HG02571 (cell line): ENCODE data around the gene ACOXL.

Experiments
- ATAC-seq: cut with Tn5 transposase; IDR thresholded peaks from one replicate; pipeline ENCODE4 v1.9.1; 2021; ENCODE audit warnings: mild to moderate bottlenecking, moderate library complexity; ENCODE audit not compliant: unreplicated experiment

ACOXL gene

DNA sequence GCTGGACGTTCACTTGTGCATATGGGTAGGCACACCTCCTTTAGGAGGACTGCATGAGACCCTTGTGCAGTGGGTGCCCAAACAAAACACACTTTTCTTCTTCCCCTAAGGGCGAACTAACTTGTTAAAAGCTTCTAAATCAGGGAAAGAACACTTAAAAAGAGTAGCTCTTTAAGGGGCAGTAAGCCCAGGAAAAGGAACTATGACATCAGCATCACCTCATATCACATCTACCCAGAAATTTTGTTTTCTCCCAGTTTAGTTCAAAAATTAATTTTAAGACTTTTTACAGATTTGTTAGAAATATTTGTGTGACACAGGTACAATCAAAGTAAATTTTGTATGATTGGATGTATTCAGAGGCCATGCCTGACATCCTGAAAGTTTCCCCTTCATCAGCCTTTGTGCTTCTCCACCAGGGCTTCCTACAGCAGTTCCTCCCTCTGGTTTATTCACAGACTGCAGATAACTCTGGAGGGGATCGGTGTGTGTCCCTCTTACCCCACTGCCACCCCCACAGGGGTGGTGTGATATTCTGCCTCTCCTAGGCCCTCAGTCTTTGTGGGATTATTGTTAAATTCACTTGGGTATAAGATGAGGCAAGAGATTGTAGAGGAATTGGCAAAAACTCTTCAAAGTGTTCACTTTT, 416.0 kb downstream of the ACOXL start:
- ATAC-seq = no peak

DNA sequence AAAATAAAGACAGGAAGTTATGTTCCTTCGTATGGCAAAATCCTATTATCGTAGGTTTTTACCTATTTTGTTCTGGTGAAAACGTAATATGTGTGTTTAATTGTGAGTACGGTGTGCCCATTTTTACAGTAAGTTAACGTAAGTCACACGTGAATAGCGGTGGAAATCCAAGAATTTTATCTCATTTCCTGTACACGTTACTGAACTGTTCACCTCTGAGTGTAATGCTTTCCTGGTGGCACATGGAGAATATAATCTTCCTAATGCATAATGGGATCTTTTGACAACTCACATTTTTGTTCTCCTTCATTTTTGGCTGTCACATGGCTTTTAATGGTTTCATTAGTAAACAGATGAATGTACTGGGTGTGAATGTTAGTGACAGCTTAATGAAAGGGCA, 416.6 kb downstream of the ACOXL start:
- no peak for ATAC-seq

DNA sequence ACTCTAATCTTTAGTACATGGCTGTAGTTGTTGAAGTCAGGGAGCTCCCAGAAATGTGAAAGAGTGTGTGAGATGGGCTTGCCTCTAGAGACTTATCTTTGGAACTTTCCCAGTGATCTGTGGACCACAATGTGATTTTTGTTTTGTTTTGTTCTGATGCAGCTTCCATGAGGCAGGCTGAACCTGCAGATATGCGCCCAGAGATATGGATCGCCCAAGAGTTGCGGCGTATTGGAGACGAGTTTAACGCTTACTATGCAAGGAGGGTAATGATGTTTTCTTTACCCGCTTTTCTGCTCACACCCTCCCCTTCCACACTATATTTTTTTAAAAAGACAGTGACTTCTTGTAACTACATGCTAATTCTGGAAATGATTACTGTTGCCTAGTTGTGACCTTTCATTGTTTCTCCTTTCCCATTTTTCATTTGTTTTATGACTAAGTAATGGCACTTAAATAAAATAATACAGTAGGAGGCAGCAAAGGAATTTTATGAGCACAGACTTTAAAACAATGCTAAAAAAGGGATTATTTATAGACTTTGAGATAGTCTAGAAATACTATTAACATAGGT, 417.6 kb downstream of the ACOXL start:
- ATAC-seq = no peak

DNA sequence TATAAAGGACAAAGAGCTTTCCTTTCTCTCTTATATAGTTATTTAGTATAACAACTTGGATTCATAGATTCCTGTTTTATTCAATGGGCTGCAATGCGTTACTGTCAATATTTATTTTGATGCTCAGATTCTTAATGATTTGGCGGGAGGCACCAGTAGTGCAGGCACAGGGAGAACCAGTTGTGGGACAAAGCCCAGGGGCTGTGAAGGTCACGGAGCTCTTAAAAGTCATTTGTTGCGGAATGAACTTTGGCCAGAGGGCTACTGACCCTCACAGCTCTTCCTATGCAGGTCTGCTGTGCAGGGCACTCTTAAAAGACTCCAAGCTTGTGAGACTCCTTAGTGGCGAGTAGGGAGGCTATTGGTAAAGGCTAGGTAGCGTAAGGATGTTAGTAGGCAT, 422.4 kb downstream of the ACOXL start:
- ATAC-seq = no peak

DNA sequence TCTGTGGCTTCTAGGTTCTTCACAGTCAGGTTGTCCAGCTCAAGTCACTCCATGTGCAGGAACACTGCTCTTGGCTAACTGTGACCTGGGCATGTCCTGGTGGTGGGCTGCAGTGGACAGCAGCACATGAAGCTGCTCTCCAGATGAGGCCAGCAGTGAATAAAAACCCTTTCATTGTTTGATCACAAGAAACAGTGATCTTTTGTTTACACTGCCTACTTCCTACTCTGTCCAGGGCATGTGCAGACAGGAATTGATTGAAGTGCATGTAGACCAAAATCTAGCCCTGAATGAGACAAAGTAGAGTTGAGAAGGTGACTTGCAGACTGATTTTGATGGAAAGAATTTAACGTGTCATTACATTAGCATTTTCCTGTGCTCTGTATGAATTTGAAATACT, 423.2 kb downstream of the ACOXL start:
- no peak for ATAC-seq

DNA sequence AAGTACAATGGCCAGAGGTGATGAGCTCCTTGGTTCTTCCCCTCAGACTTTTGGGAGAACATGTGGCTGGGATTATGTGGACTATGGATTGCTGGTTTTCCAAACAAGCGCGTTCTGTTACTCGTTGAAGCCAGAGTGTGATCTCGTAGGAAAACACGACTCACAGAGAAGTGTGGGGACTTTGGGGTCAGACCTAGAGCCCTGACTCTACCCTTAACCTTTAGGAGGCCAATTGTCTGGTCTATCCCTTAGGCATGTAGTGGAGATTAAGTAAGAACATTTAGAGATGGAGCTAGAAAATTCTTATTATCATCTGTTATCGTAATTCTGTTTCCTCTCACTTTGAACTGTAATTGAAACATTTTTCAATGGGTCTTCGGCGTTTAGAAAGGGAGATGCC, 424.2 kb downstream of the ACOXL start:
- ATAC-seq = no peak

DNA sequence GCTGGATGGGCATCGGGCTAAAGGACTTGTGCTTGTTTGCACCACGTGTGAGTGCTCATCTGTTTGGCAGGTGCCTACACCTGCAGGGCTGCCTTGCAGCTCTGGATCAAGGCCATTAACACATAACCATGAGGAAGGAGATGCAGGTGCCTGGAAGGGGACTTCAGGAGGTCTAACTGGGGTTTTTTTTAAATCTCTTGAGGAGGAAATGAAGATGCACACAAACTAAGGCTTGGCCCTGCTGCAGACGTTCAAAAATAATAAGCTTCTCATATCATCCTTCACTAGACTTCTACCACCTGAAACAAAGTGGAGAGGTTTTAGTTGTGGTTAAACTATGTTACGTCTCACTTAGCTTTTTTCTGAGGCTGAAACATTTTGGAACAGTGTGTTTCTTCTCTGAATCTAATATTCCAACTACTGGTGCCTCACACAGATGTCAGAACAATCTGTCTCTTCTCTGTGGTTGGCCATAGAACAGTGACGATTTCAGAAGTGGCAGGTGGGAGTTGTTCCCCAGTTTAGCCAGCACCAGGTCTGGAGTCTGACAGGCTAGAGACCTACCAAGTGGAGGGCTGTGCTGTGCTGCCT, 424.8 kb downstream of the ACOXL start:
- peak; percentile 50 for ATAC-seq

DNA sequence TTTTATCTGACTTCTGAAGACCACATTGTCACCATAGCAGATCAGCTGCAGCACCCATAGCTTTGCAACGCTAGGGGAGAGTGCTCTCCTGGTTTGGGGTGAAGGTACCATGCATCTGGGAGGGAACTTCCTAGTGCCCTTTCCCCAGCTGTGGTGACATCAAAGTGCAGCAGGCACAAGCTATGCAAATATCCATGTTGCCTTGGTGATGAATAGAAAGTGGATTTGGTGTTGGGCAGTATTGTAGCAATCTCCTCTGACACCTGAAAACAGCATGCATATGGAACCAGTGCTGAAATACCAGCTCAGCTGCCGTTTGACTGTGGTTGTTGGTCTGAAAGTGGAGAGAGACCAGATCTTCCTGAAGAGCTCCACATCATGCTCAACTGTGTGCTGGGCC, 425.4 kb downstream of the ACOXL start:
- peak; percentile 66 for ATAC-seq

DNA sequence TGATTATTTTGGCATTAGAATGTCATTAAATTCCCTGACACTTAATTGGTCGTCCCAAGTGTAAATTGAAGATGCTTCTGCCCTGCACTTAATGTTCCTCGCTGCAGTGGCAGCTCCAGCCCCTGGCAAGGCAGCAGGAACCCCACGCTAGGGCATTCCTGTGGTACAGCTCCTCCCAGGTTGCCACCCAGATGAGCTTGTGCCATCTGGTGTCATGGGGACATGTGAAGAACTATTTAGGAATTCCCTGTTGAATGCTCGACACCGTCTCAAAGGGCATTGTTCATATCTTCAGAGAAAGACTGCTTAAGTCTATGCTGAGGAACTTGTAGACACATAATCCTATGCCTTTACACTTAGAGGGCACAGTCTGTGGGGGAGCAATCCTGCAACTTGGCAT, 427.3 kb downstream of the ACOXL start:
- no peak for ATAC-seq

DNA sequence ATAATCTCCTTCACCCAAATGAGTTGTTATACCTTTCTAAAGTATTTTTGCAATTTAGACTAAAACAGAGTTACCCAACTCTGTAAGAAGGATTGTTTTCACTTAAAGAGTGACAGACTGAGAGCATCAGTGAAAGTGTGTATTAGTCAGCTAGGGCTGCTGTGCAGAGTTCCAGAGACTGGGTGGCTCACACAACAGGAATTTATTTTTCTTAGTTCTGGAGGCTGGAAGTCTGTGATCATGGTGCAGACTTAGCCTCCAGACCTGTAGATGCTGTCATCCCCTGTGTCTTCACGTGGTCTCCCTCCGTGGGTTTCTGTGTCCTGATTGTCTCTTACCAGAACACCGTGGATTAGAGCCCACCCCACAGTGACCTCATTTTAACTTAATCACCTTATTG, 428.4 kb downstream of the ACOXL start:
- ATAC-seq = no peak

DNA sequence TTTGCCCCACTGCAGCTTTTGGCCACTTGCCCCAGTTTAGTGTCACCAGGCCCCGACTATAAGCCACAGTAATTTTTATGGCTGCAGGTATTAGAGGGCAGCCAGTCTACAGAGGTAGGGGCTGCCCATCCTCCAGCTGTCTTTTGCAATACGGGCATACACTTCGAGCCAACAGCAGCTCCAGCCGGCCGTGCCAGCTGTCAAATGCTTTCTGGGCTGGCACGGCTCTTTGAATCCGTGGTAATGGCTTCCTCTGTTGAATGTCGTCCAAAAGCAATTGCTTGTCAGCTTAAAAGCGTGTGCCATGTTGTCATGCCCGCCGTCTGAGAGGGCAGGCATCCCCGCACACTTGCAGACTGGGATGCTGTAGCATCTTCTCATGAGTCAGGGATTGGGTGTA, 429.6 kb downstream of the ACOXL start:
- no peak for ATAC-seq

DNA sequence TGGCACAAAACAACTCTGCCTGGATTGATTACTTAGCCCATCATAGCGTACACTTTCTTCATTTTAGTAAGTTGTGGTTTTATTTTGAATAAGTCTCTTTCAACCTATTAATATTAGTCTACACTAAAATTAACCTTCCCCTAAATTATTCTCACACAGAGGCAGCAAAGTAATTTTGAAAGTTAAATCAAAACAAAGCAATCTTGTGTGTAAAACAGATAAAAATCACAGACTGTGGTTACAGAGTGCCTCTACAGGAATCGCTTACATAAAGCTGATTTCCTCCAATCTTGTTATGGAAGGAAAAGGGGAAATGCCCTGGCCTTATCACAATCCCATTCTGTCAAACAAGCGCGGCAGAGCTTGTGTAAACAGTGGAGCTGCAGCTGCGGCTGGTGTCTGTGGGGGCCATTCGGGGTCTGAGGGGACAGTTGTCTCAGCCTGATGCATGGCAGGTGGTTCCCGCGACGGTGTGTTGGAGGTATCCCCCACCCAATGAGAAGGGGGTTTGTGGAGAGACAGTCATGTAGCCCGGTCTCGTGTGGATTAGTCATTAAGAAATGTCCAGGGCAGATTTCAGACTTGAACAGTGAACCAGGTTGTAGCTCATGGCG, 430.5 kb downstream of the ACOXL start:
- ATAC-seq = no peak

DNA sequence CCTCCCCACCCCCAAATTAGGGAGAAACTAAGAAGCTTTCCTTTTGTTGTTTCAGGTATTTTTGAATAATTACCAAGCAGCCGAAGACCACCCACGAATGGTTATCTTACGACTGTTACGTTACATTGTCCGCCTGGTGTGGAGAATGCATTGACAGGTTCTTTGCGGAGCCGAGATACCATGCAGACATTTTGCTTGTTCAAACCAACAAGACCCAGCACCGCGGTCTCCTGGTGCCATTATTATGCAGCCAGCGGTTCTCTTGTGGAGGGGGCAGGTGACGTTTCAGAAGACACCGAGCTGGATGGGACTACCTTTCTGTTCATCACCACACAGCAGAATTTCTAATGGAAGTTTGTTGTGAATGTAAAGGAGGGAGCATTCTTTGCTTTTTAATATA, 431.7 kb downstream of the ACOXL start:
- ATAC-seq = no peak

DNA sequence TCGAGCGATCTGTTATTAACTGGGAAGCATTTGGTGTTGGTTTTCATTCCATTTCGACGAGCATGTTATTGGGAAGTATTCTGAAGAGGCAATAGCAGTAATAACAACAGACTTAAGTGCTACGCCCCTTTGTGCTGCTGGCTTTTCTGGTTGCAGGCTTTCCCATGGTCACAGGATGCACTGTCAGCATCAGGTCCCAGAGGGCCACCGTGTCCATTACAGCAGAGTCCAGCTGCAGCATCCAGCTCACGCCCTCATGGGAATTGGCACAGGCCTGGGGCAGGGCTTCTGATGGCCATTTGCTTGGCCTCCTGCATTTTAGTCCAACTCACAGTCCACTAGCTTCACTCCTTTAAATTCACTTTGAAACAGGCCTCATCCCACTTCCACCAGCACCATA, 432.7 kb downstream of the ACOXL start:
- no peak for ATAC-seq

DNA sequence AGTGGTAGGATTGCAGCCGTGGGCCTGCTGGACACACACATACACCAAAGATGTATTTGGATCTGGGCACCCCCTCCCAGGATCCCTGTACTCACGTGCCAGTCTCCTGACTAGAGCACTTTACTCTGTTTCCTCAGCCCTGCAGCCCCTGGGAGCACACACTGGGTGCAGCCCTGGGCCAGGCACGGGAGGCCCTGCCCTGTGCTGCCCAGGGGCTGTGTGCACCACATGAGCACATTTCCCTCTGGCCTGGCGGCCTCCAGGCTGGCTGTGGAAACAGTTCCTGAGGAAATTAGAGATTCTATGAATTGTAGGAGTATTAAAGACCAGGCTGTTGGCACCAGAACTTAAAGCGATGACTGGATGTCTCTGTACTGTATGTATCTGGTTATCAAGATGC, 433.7 kb downstream of the ACOXL start:
- no peak for ATAC-seq

DNA sequence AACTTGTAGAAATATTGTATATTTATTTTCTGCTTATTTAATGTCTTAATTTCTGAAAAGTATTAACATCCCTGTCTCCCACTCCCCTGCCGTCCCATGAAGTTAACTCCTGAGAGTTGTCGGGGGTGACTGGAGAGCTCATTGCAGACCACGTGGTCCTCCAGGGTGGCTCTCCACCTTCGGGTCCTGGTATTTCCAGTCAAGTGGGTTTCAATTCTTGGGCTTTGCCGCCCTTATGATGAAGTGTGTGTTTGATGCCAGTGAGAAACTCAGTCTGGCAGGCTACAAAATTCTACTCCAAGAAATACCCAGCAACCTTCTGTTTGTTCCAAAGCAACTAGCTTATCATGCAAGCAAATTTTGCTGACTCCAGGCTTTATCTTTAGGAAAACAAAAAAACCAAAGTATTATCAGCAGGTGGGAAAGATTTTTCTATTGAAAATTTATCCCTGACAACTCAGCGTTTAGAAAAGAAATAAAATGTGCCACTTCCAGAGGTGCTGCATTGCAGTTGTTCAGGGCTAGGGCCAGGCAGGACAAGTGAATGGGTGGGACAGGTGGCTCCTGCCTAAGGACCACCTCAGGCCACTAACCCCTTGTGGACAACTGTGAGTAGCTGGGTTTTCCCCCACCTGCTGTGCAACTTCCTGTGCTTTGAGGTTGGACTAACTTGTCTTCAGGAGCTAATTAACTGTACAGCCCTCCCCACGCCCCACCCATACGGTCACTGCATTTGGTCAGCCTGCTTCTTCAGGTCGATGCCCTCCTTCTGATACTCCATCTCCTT, 434.9 kb downstream of the ACOXL start:
- ATAC-seq = no peak

DNA sequence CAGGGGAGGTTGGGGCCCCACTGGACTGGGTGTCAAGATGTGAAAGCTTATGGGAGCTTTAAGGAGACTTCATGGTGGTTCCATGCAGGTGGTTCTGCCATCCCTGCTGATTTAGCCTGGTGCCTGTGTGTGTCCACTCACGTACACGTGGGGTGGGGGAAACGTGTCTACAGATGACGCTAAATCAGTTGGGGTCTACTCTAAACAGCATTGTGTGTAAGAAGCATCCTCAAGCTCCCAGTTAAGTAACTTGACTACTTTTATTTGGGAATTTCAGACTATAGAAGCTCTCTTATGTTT, 435.4 kb downstream of the ACOXL start:
- no peak for ATAC-seq
